HTERT RPE-1 (cell line): ENCODE results near the gene VTI1A.
"Not testable (repeated sequence)": the region's sequence is repeated elsewhere in the genome, so short reads cannot be mapped to it uniquely, and the experiment has no call there.

ENCODE experiments used
- in situ Hi-C: fragments of 300-500 bp; cut with MboI; formaldehyde crosslinking; loops from 4 replicates; pipeline ENCODE4 v1.14.3; 2020; ENCODE audit warnings: low sequenced_read_pairs

Gene VTI1A

GRCh38 chr10:112712536-112712935 lies 265.5 kb downstream of the VTI1A start:
- in situ Hi-C loops, result no loop called here

GRCh38 chr10:112713411-112713810 lies 266.4 kb downstream of the VTI1A start:
- in situ Hi-C loops, result no loop called here

- in situ Hi-C loops, result no loop called here
Observed at GRCh38 chr10:112715581-112715980, 268.6 kb downstream of the VTI1A start.

GRCh38 chr10:112716076-112716475 lies 269.1 kb downstream of the VTI1A start:
- in situ Hi-C loops, result no loop called here

GRCh38 chr10:112716924-112717413 lies 270.0 kb downstream of the VTI1A start:
- in situ Hi-C loops, result no loop called here

- in situ Hi-C loops, result no loop called here
Observed at GRCh38 chr10:112720178-112720577, 273.2 kb downstream of the VTI1A start.

- in situ Hi-C loops, result no loop called here
Observed at GRCh38 chr10:112721080-112721698, 274.2 kb downstream of the VTI1A start.

- in situ Hi-C loops, result no loop called here
Observed at GRCh38 chr10:112722758-112723157, 275.7 kb downstream of the VTI1A start.

- in situ Hi-C loops, result no loop called here
Observed at GRCh38 chr10:112723876-112724275, 276.9 kb downstream of the VTI1A start.

- in situ Hi-C loops, result no loop called here
Observed at GRCh38 chr10:112724404-112724991, 277.5 kb downstream of the VTI1A start.

- in situ Hi-C loops, result no loop called here
Observed at GRCh38 chr10:112728118-112728883, 281.3 kb downstream of the VTI1A start.

- in situ Hi-C loops, result no loop called here
Observed at GRCh38 chr10:112728997-112729396, 282.0 kb downstream of the VTI1A start.

GRCh38 chr10:112731450-112731849 lies 284.4 kb downstream of the VTI1A start:
- in situ Hi-C loops, result not testable (repeated sequence)

GRCh38 chr10:112732277-112732921 lies 285.4 kb downstream of the VTI1A start:
- in situ Hi-C loops, result no loop called here

- in situ Hi-C loops, result no loop called here
Observed at GRCh38 chr10:112735041-112735695, 288.2 kb downstream of the VTI1A start.

- in situ Hi-C loops, result no loop called here
Observed at GRCh38 chr10:112738606-112739591, 291.9 kb downstream of the VTI1A start.

- in situ Hi-C loops, result no loop called here
Observed at GRCh38 chr10:112739592-112740353, 292.8 kb downstream of the VTI1A start.

- in situ Hi-C loops, result no loop called here
Observed at GRCh38 chr10:112741830-112742402, 294.9 kb downstream of the VTI1A start.
